HepG2 (cell line): ENCODE results near the gene PCNA. TPM values are rescaled to one million over a fixed set of nuclear protein-coding genes. Genes with fewer than 3 reads are reported as not detected.

Experiments used
- ESRRA ChIP-seq: sonication (generic); formaldehyde crosslinking; IDR thresholded peaks from 2 replicates; pipeline ENCODE4 v1.5.1; 2020; ENCODE audit warnings: mild to moderate bottlenecking, low read depth, missing genetic modification reagents
- FOSL2 ChIP-seq: sonication (generic); formaldehyde crosslinking; IDR thresholded peaks from 2 replicates; pipeline ENCODE4 v1.4.0; 2020; ENCODE audit warnings: missing genetic modification reagents
- JUN ChIP-seq: sonication (generic); formaldehyde crosslinking; IDR thresholded peaks from 2 replicates; pipeline ENCODE4 v1.4.0; 2020; ENCODE audit warnings: mild to moderate bottlenecking, missing genetic modification reagents
- NR1H2 ChIP-seq: sonication (generic); formaldehyde crosslinking; IDR thresholded peaks from 2 replicates; pipeline ENCODE4 v1.8.1; 2022; ENCODE audit warnings: low read depth, missing genetic modification reagents, borderline replicate concordance
- TEAD2 ChIP-seq: sonication (generic); formaldehyde crosslinking; IDR thresholded peaks from 2 replicates; pipeline ENCODE4 v1.9.0; 2021; ENCODE audit warnings: missing genetic modification reagents
- ZNF572 ChIP-seq: sonication (generic); formaldehyde crosslinking; IDR thresholded peaks from 2 replicates; pipeline ENCODE4 v1.5.1; 2020; ENCODE audit warnings: mild to moderate bottlenecking, missing genetic modification reagents
- ZNF747 ChIP-seq: sonication (generic); formaldehyde crosslinking; IDR thresholded peaks from 2 replicates; pipeline ENCODE4 v1.8.1; 2023; ENCODE audit warnings: missing genetic modification reagents, mild to moderate bottlenecking, borderline replicate concordance
- ZNF772 ChIP-seq: sonication (generic); formaldehyde crosslinking; IDR thresholded peaks from 2 replicates; pipeline ENCODE4 v1.5.0; 2020; ENCODE audit warnings: mild to moderate bottlenecking, missing genetic modification reagents
- polyA plus RNA-seq, 8 experiments: library from polyadenylated mRNA; depleted of rRNA in 3 of 8; stranded (reverse) in 7 of 8; unstranded in 1 of 8; fragments of >200 nt; fragmentation: Illumina TruSeq in 4 of 8; extraction: Trizol in 4 of 8; gene quantifications; 2 replicates each; pipeline versions ENCODE4 v1.2.1 to v1.2.3, GENCODE V29; 2011 to 2016; ENCODE audit warnings: low read depth in 4 of 8, missing spikeins in 1 of 8, mixed read lengths in 1 of 8; ENCODE audit not compliant: insufficient read depth in 1 of 8
- total RNA-seq, 5 experiments: library from RNA; depleted of rRNA; stranded (reverse); fragments of >200 nt; fragmentation: Illumina TruSeq; extraction: Trizol; gene quantifications; 2 replicates each; pipeline ENCODE4 v1.2.3, GENCODE V29; 2016; ENCODE audit warnings: low read depth in 1 of 5
- TF ChIP-seq, protein P1 (sequence below): sonication (generic); formaldehyde crosslinking; IDR thresholded peaks from 2 replicates; pipeline ENCODE4 v1.4.0; 2020; ENCODE audit warnings: mild to moderate bottlenecking, missing genetic modification reagents, borderline replicate concordance
- TF ChIP-seq, protein P2 (sequence below): sonication (generic); formaldehyde crosslinking; IDR thresholded peaks from 2 replicates; pipeline ENCODE4 v1.4.0; 2020; ENCODE audit warnings: missing genetic modification reagents
- TF ChIP-seq, protein P3 (sequence below): IDR thresholded peaks from 2 replicates; pipeline ENCODE4 v1.6.1; 2016; ENCODE audit warnings: low read depth, missing genetic modification reagents, missing compliant biosample characterization
- TF ChIP-seq, protein P4 (sequence below), 2 experiments: fragments of 450-650 bp in 1 of 2; sonication (generic) in 1 of 2; formaldehyde crosslinking; IDR thresholded peaks; 2 replicates each; pipeline versions ENCODE4 v1.5.0 to v1.8.0; 2020 to 2022; ENCODE audit warnings: mild to moderate bottlenecking in 1 of 2, missing genetic modification reagents in 1 of 2
- TF ChIP-seq, protein P5 (sequence below): sonication (generic); formaldehyde crosslinking; conservative IDR thresholded peaks from 2 replicates; pipeline ENCODE4 v1.8.0; 2022; ENCODE audit warnings: missing genetic modification reagents

The PCNA gene
- total and polyA plus RNA-seq, 2 of the 13 experiments (the other 11 are each of a cell fraction or from before 2014, with no cell fraction given): 229 to 655 TPM

DNA sequence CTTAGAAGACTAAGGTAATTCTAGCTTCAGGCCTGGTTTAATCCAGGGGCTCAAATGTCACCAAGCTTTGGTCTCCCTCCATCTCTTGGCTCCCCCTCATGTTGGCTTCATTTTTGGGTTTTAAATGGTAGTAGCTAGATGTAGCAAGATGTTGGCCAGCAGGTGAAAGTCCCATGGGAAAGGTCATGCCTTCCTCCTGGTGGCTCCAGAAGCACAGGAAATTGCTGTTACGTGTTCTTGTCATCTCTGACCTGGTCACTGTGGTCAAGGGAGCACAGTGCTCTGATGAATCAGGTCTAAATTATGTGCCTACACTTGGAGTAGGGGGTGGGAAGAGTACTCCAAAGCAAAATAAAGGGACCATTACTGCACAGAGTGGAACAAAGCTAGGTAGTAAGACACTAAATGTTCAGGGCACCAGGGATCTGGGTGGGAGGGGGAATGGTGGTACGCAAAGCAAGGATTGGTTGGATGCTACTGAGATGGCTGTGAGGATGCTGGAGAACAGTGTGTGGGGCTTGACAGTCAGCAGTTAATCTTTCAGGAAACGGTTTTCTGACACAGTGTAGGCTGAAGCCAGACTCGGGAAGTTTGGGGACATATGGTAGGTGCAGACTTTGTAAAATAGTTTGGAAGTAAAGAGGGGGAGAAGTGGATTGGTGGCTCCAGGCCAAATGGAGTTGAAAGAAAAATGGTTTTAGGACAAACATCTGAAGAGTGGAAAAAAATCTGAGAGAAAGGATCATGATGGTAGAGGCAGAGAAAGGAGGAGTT is 37.1 kb upstream of the PCNA start (continued):
- TF ChIP-seq ZNF747 (no peak; the same call in 1 of the 2 replicates), ZNF572 (no peak), NR1H2 (no peak), FOSL2 (CRISPR knock-in tag) (peak; percentile 93), ESRRA (CRISPR knock-in tag) (peak; percentile 90), TEAD2 (CRISPR knock-in tag) (no peak), ZNF772 (CRISPR knock-in tag) (no peak), JUN (CRISPR knock-in tag) (peak; percentile 84)
- TF ChIP-seq, protein P1, sequence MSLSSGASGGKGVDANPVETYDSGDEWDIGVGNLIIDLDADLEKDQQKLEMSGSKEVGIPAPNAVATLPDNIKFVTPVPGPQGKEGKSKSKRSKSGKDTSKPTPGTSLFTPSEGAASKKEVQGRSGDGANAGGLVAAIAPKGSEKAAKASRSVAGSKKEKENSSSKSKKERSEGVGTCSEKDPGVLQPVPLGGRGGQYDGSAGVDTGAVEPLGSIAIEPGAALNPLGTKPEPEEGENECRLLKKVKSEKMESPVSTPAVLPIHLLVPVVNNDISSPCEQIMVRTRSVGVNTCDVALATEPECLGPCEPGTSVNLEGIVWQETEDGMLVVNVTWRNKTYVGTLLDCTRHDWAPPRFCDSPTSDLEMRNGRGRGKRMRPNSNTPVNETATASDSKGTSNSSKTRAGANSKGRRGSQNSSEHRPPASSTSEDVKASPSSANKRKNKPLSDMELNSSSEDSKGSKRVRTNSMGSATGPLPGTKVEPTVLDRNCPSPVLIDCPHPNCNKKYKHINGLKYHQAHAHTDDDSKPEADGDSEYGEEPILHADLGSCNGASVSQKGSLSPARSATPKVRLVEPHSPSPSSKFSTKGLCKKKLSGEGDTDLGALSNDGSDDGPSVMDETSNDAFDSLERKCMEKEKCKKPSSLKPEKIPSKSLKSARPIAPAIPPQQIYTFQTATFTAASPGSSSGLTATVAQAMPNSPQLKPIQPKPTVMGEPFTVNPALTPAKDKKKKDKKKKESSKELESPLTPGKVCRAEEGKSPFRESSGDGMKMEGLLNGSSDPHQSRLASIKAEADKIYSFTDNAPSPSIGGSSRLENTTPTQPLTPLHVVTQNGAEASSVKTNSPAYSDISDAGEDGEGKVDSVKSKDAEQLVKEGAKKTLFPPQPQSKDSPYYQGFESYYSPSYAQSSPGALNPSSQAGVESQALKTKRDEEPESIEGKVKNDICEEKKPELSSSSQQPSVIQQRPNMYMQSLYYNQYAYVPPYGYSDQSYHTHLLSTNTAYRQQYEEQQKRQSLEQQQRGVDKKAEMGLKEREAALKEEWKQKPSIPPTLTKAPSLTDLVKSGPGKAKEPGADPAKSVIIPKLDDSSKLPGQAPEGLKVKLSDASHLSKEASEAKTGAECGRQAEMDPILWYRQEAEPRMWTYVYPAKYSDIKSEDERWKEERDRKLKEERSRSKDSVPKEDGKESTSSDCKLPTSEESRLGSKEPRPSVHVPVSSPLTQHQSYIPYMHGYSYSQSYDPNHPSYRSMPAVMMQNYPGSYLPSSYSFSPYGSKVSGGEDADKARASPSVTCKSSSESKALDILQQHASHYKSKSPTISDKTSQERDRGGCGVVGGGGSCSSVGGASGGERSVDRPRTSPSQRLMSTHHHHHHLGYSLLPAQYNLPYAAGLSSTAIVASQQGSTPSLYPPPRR (CRISPR knock-in tag): no peak; the same call in 1 of the 2 replicates
- TF ChIP-seq, protein P2, sequence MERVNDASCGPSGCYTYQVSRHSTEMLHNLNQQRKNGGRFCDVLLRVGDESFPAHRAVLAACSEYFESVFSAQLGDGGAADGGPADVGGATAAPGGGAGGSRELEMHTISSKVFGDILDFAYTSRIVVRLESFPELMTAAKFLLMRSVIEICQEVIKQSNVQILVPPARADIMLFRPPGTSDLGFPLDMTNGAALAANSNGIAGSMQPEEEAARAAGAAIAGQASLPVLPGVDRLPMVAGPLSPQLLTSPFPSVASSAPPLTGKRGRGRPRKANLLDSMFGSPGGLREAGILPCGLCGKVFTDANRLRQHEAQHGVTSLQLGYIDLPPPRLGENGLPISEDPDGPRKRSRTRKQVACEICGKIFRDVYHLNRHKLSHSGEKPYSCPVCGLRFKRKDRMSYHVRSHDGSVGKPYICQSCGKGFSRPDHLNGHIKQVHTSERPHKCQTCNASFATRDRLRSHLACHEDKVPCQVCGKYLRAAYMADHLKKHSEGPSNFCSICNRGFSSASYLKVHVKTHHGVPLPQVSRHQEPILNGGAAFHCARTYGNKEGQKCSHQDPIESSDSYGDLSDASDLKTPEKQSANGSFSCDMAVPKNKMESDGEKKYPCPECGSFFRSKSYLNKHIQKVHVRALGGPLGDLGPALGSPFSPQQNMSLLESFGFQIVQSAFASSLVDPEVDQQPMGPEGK (CRISPR knock-in tag): no peak
- TF ChIP-seq, protein P3, sequence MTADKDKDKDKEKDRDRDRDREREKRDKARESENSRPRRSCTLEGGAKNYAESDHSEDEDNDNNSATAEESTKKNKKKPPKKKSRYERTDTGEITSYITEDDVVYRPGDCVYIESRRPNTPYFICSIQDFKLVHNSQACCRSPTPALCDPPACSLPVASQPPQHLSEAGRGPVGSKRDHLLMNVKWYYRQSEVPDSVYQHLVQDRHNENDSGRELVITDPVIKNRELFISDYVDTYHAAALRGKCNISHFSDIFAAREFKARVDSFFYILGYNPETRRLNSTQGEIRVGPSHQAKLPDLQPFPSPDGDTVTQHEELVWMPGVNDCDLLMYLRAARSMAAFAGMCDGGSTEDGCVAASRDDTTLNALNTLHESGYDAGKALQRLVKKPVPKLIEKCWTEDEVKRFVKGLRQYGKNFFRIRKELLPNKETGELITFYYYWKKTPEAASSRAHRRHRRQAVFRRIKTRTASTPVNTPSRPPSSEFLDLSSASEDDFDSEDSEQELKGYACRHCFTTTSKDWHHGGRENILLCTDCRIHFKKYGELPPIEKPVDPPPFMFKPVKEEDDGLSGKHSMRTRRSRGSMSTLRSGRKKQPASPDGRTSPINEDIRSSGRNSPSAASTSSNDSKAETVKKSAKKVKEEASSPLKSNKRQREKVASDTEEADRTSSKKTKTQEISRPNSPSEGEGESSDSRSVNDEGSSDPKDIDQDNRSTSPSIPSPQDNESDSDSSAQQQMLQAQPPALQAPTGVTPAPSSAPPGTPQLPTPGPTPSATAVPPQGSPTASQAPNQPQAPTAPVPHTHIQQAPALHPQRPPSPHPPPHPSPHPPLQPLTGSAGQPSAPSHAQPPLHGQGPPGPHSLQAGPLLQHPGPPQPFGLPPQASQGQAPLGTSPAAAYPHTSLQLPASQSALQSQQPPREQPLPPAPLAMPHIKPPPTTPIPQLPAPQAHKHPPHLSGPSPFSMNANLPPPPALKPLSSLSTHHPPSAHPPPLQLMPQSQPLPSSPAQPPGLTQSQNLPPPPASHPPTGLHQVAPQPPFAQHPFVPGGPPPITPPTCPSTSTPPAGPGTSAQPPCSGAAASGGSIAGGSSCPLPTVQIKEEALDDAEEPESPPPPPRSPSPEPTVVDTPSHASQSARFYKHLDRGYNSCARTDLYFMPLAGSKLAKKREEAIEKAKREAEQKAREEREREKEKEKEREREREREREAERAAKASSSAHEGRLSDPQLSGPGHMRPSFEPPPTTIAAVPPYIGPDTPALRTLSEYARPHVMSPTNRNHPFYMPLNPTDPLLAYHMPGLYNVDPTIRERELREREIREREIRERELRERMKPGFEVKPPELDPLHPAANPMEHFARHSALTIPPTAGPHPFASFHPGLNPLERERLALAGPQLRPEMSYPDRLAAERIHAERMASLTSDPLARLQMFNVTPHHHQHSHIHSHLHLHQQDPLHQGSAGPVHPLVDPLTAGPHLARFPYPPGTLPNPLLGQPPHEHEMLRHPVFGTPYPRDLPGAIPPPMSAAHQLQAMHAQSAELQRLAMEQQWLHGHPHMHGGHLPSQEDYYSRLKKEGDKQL (CRISPR knock-in tag): no peak
- TF ChIP-seq, protein P4, sequence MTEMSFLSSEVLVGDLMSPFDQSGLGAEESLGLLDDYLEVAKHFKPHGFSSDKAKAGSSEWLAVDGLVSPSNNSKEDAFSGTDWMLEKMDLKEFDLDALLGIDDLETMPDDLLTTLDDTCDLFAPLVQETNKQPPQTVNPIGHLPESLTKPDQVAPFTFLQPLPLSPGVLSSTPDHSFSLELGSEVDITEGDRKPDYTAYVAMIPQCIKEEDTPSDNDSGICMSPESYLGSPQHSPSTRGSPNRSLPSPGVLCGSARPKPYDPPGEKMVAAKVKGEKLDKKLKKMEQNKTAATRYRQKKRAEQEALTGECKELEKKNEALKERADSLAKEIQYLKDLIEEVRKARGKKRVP (CRISPR knock-in tag; IDR thresholded peaks at IDR 0.05): no peak
- TF ChIP-seq, protein P5, sequence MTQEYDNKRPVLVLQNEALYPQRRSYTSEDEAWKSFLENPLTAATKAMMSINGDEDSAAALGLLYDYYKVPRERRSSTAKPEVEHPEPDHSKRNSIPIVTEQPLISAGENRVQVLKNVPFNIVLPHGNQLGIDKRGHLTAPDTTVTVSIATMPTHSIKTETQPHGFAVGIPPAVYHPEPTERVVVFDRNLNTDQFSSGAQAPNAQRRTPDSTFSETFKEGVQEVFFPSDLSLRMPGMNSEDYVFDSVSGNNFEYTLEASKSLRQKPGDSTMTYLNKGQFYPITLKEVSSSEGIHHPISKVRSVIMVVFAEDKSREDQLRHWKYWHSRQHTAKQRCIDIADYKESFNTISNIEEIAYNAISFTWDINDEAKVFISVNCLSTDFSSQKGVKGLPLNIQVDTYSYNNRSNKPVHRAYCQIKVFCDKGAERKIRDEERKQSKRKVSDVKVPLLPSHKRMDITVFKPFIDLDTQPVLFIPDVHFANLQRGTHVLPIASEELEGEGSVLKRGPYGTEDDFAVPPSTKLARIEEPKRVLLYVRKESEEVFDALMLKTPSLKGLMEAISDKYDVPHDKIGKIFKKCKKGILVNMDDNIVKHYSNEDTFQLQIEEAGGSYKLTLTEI (CRISPR knock-in tag): no peak
